Stromal cell of bone marrow (primary cell): ENCODE results near the gene AGBL4.
"Not testable (repeated sequence)": the region's sequence is repeated elsewhere in the genome, so short reads cannot be mapped to it uniquely, and the experiment has no call there.

ENCODE experiments used
- DNase-seq: peaks from one replicate; pipeline ENCODE4 v3.0.0-alpha.2; 2012; ENCODE audit warnings: low read depth

AGBL4 gene

GRCh38 chr1:50023292-50024159 lies at the start of gene AGBL4:
TSS of gene AGBL4 (minus strand) at chr1:50023954.
- DNase-seq = no peak

- DNase-seq = no peak
Measured at GRCh38 chr1:50066806-50067205, 43.1 kb upstream of the AGBL4 start.

GRCh38 chr1:50060279-50060678 lies 36.5 kb upstream of the AGBL4 start:
- DNase-seq = no peak

- no peak for DNase-seq
Measured at GRCh38 chr1:50048791-50049190, 25.0 kb upstream of the AGBL4 start.

DNA sequence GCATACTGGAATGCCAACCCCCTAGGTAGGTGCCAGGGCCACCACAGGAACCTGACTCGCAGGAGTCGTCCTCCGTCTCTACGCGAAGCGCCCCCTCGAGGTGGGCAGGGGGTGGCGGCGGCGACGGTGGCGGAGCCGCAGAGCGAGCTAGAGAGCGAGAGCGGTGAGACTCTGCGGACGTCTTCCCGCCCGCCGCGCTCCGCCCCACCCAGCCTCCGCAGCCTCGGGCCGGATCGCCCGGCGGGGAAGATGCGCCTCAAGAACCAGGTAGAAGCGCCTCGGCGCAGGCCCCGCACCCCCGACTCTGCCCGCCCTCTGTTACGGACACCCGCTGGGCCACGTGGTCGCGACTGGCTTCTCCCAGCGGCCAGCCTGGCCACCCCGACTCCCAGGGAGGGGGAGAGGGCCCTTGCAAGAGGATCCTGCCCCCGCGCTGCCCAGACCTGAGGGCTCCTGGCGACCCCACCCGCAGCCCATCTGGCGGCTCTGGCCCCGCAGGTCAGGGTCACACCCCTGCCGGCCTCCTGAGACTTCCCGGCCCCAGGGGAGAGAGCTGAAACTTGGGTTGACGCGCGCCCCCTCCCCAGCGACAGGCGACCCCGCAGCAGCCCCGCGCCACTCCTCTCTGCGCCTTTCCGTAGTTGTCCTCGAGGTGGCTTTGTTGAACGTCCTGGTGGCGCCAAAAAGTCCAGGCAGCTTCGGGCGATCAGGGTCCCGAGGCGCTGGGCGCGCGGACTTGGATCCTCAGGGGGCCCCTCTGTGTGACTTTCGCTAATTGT lies 24.4 kb upstream of the AGBL4 start:
- DNase-seq = no peak

GRCh38 chr1:50038237-50038809 lies 14.6 kb upstream of the AGBL4 start:
- DNase-seq = no peak

DNA sequence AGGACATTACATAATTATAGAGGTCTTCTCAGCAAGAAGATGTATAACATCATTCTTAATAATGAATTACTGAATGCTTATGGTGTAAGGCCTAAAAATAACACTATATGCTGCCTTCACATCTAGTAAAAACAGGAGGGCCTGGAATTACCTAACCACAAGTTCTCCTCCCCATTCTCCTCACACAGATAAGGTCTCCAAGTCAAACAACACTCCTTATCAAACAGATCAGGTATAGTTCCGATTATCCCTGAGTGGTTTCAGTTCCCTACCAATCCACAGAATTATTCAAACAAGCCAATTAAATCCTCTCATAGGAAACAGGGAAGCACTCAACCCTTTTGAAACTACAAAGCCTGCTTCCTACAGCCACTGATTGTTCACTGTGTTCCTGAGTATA lies 4.0 kb upstream of the AGBL4 start:
- DNase-seq = no peak

DNA sequence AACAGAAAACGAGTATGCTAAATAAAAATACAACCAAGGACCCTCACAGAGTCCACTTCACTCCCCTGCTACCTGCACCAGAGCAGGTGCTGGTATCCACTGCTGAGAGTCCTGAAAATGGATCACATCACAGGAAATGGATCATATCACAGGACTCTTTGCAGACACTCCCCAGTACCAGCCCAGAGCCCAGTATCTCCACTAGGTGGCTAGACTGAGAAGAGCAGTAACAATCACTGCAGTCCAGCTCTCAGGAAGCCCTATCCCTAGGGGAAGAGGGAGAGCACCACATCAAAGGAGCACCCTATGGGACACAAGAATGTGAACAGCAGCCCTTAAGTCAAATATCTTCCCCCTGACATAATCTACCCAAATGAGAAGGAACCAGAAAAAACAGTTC lies 28.0 kb downstream of the AGBL4 start:
- DNase-seq = no peak

- no peak for DNase-seq
Measured at GRCh38 chr1:49971088-49971487, 52.7 kb downstream of the AGBL4 start.

DNA sequence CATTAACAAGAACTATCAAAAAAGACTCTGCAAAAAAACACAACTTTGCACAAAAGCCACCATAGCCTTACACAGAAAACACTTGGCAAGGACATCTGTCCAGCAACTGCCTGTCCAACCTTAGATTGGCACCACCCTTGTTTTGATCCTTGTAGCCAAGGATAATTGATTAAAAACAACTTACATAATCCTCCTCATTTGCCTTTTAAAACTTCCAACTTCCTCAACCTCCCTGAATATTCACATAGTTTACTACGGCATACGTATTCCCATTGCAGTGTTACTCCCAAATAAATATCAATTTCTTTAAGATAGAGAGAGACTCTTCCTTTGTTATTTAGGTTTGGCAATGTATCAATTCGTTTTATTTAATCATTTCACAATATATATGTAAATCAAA lies 72.4 kb downstream of the AGBL4 start:
- DNase-seq = no peak

GRCh38 chr1:49915301-49915700 lies 108.5 kb downstream of the AGBL4 start:
- DNase-seq = not testable (repeated sequence)

GRCh38 chr1:49906365-49906764 lies 117.4 kb downstream of the AGBL4 start:
- no peak for DNase-seq

GRCh38 chr1:49864581-49864980 lies 159.2 kb downstream of the AGBL4 start:
- no peak for DNase-seq

- no peak for DNase-seq
Measured at GRCh38 chr1:49854741-49855140, 169.0 kb downstream of the AGBL4 start.

GRCh38 chr1:49842596-49842995 lies 181.2 kb downstream of the AGBL4 start:
- DNase-seq = no peak

GRCh38 chr1:49841767-49842166 lies 182.0 kb downstream of the AGBL4 start:
- DNase-seq = no peak

GRCh38 chr1:49824261-49824660 lies 199.5 kb downstream of the AGBL4 start:
- no peak for DNase-seq

- DNase-seq = no peak
Measured at GRCh38 chr1:49817681-49818080, 206.1 kb downstream of the AGBL4 start.

DNA sequence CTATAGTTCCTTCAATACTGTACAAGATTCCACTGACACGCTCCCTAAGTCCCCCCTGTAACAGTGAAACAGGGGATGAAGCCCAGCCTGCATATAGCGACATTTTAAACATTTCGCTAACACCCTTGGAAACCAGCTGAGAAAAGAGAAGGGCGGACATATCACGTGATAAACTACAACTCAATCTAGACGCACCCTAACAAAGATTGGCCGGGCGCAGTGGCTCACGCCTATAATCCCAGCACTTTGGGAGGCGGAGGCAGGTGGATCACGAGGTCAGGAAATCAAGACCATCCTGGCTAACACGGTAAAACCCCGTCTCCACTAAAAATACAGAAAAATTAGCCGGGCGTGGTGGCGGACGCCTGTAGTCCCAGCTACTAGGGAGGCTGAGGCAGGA lies 236.7 kb downstream of the AGBL4 start:
- DNase-seq = not testable (repeated sequence)

GRCh38 chr1:49765034-49765433 lies 258.7 kb downstream of the AGBL4 start:
- no peak for DNase-seq

DNA sequence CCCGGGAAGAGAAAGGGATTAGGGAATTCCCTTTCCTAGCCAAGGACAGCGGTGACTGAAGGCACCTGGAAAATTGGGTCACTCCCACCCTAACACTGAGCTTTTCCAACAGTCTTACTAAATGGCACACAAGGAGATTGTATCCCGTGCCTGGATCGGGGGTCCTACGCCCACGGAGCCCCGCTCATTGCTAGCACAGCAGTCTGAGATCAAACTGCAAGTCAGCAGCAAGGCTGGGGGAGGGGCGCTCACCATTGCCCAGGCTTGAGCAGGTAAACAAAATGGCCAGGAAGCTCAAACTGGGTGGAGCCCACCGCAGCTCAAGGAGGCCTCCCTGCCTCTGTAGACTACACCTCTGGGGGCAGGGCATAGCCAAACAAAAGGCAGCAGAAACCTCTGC lies 285.6 kb downstream of the AGBL4 start:
- not testable (repeated sequence) for DNase-seq

- DNase-seq = no peak
Measured at GRCh38 chr1:49728377-49728776, 295.4 kb downstream of the AGBL4 start.

DNA sequence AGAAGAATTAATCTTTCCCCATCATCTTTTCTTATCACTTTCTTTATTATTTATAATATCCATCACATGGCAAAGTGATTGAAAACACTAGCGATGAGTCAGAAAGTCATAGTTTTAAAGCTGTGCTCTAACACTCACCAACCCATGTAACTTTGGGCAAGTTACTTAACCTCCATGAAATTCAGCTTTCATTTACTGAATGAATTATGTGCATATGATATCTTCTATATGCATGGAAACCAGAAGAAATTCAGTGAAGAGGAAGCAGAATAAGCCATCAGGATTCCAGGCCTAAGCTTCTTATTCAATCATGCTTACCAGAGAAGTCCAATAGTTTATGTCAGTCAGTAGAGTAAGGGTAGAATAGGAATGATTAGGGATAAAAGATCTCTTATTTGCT lies 300.1 kb downstream of the AGBL4 start:
- DNase-seq = no peak
